Urinary bladder (tissue), 4 donors: ENCODE data around the gene NPFFR1. TPM values are rescaled to one million over a fixed set of nuclear protein-coding genes. Genes with fewer than 3 reads are reported as not detected.

ENCODE experiments used
- DNase-seq: peaks from one replicate; pipeline ENCODE4 v3.0.0-alpha.2; 2015; ENCODE audit errors: extremely low spot score
- H3K27ac ChIP-seq: one replicate; pipeline ENCODE4 v1.5.1; 2013; ENCODE audit warnings: low read depth, mild to moderate bottlenecking, moderate library complexity
- H3K36me3 ChIP-seq: one replicate; pipeline ENCODE4 v1.6.1; 2013; ENCODE audit warnings: mild to moderate bottlenecking, moderate library complexity; ENCODE audit not compliant: insufficient read depth
- H3K4me1 ChIP-seq: one replicate; pipeline ENCODE4 v1.6.1; 2013; ENCODE audit warnings: mild to moderate bottlenecking, moderate library complexity; ENCODE audit not compliant: insufficient read depth
- H3K4me3 ChIP-seq: one replicate; pipeline ENCODE4 v1.5.1; 2013; ENCODE audit warnings: low read depth, low read length
- WGBS: extraction: QIAGEN DNeasy Blood & Tissue Kit; methylation state at CpG from one replicate; pipeline ENCODE4 v1.1.7; 2013; 5-methylcytosine and 5-hydroxymethylcytosine counted together
- polyA plus RNA-seq: library from polyadenylated mRNA; stranded (reverse); fragments of 200-250 nt; gene quantifications from one replicate; pipeline ENCODE4 v1.2.3, GENCODE V29; 2013
- total RNA-seq: library from RNA; depleted of rRNA; stranded (reverse); fragments of >200 nt; gene quantifications from one replicate; pipeline ENCODE4 v1.2.3, GENCODE V29; 2014
- donor health status: healthy with polysubstance abuse.
- donor health status: healthy.

NPFFR1 gene
- total and polyA plus RNA-seq, 2 donors: 0.01 to 0.05 TPM

DNA sequence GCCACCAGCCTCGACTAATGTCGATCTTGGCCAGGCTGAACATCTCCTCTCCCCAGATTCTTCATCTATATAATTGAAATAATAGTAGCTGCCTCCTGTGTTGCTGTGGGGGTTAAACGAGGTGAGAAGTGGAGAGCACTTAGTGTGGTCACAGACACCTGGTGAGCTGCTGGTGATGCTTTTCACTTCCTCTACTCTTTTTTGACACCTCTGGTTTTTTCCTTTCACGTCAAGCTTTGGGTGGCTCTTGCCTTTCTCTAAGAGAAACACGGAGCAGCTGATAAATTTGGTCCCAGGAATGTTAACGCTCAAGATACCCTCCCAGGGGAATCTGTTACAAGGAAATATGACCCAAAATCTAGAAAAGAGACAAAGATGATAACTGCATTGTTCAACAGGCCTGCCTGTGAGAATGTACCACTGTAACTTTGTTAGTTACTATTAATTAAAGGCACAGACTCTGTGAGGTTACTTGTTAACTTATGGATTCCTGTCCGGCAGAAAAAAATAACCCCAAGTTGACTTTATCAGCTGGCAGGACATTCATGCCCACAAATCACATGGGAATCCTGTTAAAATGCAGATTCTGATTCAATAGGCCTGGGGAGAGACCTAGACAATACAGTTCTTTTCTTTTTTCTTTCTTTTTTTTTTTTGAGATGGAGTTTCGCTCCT lies 9.5 kb upstream of the NPFFR1 start:
- H3K4me3 ChIP-seq: no peak overlapping the region
- no peak overlapping the region for H3K27ac ChIP-seq
- no peaks in the 10 kb centered on the region for H3K4me1 ChIP-seq
- no peaks in the 10 kb centered on the region for H3K36me3 ChIP-seq
- WGBS: 72% methylated on average over 8 of the region's 8 CpGs
- DNase-seq: no peak

DNA sequence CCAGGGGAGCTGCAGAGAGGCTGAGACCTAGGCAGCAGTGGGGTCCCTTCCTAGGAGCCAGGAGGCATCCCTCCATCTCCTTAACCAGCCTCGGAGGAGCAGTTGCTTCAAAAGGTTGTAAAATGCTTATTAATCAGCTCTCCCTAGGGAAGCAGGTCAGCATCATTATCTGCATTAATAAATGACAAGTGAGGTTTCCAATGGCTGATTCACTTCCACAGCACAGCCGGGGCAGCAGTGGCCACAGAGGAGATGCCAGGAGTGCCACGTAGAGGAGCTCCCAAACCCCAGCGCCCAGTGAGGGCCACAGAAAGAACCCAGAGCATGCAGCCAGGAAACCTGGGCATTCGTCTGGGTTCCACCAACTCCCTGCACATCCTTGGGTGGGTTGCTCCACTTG lies 8.2 kb upstream of the NPFFR1 start:
- WGBS: 89% methylated on average over 5 of the region's 5 CpGs
- H3K27ac ChIP-seq: no peak overlapping the region
- no peak for DNase-seq
- no peak overlapping the region for H3K4me3 ChIP-seq
- H3K36me3 ChIP-seq: no peaks in the 10 kb centered on the region
- no peaks in the 10 kb centered on the region for H3K4me1 ChIP-seq

DNA sequence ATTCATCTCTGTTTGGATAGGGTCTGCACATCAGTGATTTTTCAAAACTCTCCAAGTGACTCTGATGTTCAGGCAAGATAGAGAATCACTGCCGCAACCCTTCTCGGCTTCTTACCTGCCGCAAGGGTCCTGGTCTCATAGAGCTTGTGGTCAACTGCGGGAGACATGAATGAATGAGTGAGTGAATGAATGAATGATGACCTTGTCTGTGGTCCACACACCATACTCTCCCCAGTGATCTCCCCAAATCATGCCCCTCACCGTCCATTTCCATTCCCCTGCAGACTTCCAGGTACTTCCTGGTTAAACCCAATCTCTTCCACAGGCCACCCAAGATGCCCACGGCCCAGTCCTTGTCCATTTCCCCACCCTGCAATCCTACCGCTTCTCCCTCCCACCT lies 5.9 kb upstream of the NPFFR1 start:
- DNase-seq: no peak
- Histone ChIP-seq H3K4me1 (no peaks in the 10 kb centered on the region), H3K27ac (no peak overlapping the region), H3K36me3 (no peaks in the 10 kb centered on the region), H3K4me3 (no peak overlapping the region)
- WGBS: 75% methylated on average over 7 of the region's 7 CpGs

DNA sequence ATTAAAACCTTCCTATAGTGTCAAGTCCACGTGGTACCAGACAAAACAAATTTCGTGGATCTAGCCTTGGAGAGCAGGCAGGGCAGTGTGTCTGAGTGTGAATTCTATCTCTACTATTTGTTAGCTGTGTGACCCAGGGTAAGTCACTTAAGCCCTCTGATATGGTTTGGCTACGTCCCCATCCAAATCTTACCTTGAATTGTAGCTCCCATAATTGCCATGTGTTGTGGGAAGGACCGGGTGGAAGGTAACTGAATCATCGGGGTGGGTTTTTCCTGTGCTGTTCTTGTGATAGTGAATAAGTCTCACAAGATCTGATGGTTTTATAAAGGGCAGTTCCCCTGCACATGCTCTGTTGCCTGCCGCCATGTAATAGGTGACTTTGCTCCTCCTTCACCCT lies 2.8 kb upstream of the NPFFR1 start:
- DNase-seq: no peak
- 87% methylated on average over 6 of the region's 6 CpGs for WGBS
- no peaks in the 10 kb centered on the region for H3K36me3 ChIP-seq
- H3K4me3 ChIP-seq: no peak overlapping the region
- H3K27ac ChIP-seq: no peak overlapping the region
- no peaks in the 10 kb centered on the region for H3K4me1 ChIP-seq

DNA sequence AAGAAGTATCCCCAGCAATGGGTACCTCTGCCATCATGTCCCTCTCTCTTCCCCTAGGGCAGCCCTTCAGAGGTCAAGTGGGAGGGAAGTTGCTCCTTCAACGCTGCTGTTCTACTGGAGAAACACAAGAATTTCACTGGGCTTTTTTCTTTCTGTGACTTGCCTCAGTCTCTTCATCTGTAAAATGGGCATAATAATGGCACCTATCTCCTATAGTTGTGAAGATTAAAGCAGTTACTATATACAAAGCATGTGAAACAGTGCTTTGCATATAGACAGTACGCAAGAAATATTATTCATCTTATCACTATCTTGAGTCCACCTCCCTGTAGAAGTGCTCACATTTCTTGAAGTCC lies 1.6 kb upstream of the NPFFR1 start:
- DNase-seq: no peak
- 98% methylated on average over 2 of the region's 2 CpGs for WGBS
- Histone ChIP-seq H3K27ac (no peak overlapping the region), H3K36me3 (no peaks in the 10 kb centered on the region), H3K4me3 (no peak overlapping the region), H3K4me1 (no peaks in the 10 kb centered on the region)

DNA sequence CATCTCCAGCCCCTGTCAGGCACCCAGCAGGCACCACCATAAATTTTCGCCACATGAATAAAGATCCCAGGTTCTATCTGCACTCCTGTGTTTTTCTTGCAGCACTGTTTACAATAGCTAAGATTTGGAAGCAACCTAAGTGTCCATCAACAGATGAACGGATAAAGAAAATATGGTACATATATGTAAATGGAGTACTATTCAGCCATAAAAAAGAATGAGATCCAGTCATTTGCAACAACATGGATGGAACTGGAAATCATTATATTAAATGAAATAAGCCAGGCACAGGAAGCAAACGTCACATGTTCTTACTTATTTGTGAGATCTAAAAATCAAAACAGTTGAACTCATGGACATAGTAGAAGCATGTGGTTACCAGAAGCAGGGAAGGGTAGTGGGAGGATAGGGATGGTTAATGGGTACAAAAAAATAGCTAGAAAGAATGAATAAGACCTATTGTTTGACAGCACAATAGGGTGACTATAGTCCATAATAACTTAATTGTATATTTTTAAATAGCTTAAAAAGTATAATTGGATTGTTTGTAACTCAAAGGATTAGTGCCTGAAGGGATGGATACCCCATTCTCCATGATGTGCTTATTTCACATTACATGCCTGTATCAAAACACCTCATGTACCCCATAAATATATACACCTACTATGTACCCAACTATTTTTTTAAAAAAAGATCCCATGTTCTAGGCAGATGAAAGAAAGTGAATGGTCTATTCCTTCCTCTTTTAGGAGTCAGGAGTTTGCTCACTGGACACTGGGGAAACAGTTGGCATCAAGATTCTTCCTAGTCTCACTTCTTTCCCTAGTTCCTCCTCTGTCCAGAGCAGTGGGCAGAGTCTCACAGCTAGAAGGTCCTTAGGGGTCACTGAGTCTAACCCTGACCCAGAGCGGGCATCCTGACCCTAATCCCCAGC lies 1.0 kb upstream of the NPFFR1 start:
- 68% methylated on average over 4 of the region's 4 CpGs for WGBS
- H3K36me3 ChIP-seq: no peaks in the 10 kb centered on the region
- no peak for DNase-seq

DNA sequence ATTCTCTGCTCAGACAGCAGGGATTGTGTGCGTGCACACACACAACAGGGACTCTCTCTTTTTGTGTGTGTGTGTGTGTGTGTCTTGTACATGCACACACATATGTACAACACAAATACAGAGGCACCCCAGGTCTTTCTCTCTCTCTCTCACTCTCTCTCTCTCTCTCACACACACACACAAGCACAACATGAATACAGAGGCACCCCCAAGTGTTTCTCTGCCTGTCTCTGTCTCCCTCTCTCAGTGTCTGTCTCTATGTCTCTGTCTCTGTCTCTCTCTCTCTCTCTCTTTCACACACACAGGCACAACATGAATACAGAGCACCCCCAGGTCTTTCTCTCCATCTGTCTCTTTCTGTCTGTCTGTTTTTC lies 746 bp downstream of the NPFFR1 start:
- no peak for DNase-seq
- H3K27ac ChIP-seq: no peak overlapping the region
- no peaks in the 10 kb centered on the region for H3K36me3 ChIP-seq
- WGBS: 70% methylated on average over 1 of the region's 1 CpG
- no peak overlapping the region for H3K4me3 ChIP-seq
- no peaks in the 10 kb centered on the region for H3K4me1 ChIP-seq

More for the DNA sequence above, 1.0 kb upstream of the NPFFR1 start:
- Histone ChIP-seq H3K27ac (no peak overlapping the region), H3K4me1 (no peaks in the 10 kb centered on the region), H3K4me3 (no peak overlapping the region)

DNA sequence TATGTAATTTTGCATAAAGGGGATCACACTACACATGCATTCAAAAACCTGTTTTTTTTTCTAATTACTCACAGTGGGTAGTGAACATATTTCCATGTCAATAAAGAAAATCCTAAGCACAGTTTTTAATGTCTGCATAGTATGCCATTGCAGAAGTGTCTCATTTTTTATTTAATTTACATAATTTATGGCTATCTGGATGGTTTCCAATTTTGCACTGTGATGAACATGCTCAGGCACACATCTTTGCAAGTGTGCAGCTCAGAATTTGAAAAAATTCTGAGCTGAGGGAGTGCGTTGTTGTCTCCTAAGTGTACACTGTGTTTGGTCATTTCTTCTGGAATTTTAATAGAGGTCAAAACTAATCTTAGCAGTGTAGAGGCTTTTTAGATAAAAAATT lies 2.2 kb downstream of the NPFFR1 start:
- DNase-seq: no peak
- WGBS: 41% methylated on average over 1 of the region's 1 CpG
- Histone ChIP-seq H3K4me1 (no peaks in the 10 kb centered on the region), H3K36me3 (no peaks in the 10 kb centered on the region), H3K4me3 (no peak overlapping the region), H3K27ac (no peak overlapping the region)

DNA sequence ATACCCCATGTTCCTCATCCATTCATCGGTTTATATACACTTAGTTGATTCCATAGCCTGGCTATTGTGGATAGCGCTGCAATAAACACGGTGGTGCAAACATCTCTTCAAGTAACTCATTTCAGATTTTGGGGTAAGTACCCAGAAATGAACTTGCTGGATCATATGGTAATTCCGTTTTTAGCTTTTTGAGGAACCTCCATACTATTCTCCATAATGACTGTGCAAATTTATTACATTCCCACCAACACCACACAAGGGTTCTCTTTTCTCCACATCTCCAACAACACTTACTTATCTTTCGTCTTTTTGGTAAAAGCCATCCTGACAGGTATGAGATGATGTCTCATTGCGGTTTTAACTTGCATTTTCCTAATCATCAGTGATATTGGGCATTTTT lies 3.7 kb downstream of the NPFFR1 start:
- Histone ChIP-seq H3K4me1 (no peaks in the 10 kb centered on the region), H3K4me3 (no peak overlapping the region), H3K27ac (no peak overlapping the region), H3K36me3 (no peaks in the 10 kb centered on the region)
- DNase-seq: no peak
- WGBS: 91% methylated on average over 6 of the region's 6 CpGs

DNA sequence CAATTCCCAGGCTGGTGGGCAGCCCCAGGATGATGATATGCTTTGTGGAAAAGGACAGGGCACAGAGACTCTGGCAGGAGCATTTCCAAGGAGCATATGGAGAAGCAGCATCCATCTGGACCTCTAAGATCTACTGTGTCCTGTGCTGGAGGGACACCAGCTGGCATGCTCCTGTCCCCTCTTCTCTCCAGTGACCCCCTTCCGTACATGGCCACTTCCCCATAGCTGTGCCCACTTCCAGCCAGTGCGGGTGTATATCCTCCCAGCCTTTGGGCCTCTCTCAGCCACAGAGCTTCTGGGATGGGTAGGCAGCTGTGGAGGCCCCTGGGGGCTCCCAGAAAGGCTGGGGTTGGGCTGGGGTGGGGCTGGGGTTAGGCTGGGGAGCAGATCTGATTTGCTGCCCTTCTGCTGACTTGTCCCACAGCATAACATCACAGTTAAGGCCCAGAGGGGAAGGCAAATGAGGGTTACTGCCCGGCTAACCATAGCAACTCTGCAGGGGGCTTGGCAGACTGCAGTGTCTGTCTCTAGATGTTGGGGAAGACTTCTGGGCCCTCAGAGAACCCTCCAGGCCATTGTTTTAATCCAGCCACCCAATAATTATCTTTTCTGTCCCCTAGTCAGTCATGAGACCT lies 6.3 kb downstream of the NPFFR1 start:
- H3K4me1 ChIP-seq: no peaks in the 10 kb centered on the region
- WGBS: 79% methylated on average over 3 of the region's 3 CpGs
- no peak overlapping the region for H3K4me3 ChIP-seq
- DNase-seq: no peak
- no peak overlapping the region for H3K27ac ChIP-seq
- H3K36me3 ChIP-seq: no peaks in the 10 kb centered on the region

DNA sequence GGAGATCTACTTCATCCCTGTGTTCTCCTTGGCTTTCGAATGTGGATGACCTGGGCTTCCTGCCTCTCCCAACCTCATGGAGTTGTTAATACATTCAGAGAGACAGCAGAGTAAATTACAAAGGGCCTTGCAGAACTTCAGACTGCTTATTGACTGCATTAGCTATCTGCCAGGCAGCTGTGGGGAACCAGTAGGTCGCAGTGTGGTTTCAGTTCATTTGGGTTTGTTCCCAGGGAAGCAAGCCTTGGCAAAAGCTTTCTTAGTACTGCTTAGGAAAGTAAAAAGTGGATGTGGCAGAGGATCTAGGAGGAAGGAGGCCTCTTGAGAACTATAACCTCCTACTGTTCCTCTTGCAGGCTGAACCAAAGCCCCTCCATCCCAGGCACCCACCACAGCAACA lies 9.2 kb downstream of the NPFFR1 start:
- Histone ChIP-seq H3K4me3 (no peak overlapping the region), H3K36me3 (no peaks in the 10 kb centered on the region), H3K27ac (no peak overlapping the region), H3K4me1 (no peaks in the 10 kb centered on the region)
- 74% methylated on average over 2 of the region's 2 CpGs for WGBS
- no peak for DNase-seq

DNA sequence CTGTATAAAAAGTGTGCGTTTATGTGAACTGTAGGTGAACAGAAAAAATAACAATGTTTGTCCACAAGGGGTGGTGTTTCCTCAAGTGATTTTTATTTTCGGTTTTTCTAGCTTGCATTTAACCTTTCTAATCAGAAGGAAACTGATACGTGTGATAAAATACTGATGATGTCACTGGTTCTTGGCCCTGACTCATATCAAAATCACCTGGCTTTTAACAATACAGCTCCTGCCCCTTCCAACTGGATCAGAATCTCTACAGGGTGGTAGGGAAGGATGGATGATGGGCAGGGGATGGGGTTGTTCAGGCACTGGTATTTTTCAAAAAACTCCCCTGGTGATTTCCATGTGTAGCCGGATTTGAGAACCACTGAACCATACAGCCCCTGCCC lies 10.9 kb downstream of the NPFFR1 start:
- WGBS: 24% methylated on average over 4 of the region's 4 CpGs
- no peak overlapping the region for H3K27ac ChIP-seq

DNA sequence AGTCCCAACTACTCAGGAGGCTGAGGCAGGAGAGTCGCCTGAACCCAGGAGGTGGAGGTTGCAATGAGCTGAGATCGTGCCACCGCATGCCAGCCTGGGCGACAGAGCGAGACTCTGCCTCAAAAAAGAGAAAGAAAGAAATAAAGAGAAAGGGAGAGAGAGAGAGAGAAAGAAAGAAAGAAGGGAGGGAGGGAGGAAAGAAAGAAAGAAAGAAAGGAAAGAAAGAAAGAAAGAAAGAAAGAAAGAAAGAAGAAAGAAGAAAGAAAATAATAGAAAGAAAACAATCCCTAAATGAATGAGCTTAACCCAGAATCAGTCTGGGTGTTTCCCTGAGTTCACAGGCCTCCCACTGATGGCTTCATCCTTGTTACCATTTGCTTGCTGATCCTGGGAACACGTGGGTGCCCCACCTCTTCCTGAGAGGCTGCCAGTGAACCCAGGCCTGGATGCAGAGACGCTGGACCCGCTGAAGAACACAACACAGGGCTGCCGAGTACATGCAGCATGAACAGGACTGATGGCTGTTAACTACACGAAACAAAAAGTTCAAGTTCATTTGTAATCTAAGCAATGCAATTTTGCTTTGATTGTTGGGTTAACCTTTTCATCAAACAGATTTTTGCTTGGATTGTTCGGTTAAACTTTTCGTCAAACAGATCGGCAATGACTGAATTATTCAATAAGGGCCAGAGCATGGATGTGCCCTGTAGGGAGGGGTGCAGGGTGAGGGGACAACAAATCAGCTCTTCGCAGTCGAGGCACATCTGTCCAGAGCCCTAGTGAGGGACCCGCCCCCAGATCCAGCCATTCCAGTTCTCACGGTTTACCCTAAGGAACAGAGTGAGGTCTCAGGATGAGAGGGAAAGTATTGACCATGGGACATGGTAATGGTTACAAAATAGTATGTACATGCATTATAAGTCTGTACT lies 11.5 kb downstream of the NPFFR1 start:
- H3K4me1 ChIP-seq: no peaks in the 10 kb centered on the region
- 74% methylated on average over 17 of the region's 17 CpGs for WGBS
- no peak overlapping the region for H3K27ac ChIP-seq
- DNase-seq: no peak
- H3K4me3 ChIP-seq: no peak overlapping the region
- no peaks in the 10 kb centered on the region for H3K36me3 ChIP-seq

More for the DNA sequence above, 10.9 kb downstream of the NPFFR1 start:
- DNase-seq: no peak
- Histone ChIP-seq H3K4me1 (no peaks in the 10 kb centered on the region), H3K36me3 (no peaks in the 10 kb centered on the region), H3K4me3 (no peak overlapping the region)
